GM13977 (cell line): ENCODE measurements around the gene ATP9A.

Experiments
- DNase-seq: peaks from one replicate; pipeline ENCODE4 v3.0.0; 2012; ENCODE audit warnings: low spot score
- in situ Hi-C: fragments of 300-500 bp; cut with MboI; formaldehyde crosslinking; loops from one replicate; pipeline ENCODE4 v1.12.0; 2022; ENCODE audit warnings: low sequenced_read_pairs, low pct_unique_long_range_greater_than_20kb, mixed read lengths, inconsistent platforms; ENCODE audit not compliant: unreplicated experiment
- TF ChIP-seq, protein P1 (sequence below): IDR thresholded peaks from 2 replicates; pipeline ENCODE4 v1.5.1; 2012; ENCODE audit warnings: mild to moderate bottlenecking, control low read depth; ENCODE audit not compliant: insufficient read depth; ENCODE audit errors: extremely low read depth, missing control alignments

ATP9A gene

DNA sequence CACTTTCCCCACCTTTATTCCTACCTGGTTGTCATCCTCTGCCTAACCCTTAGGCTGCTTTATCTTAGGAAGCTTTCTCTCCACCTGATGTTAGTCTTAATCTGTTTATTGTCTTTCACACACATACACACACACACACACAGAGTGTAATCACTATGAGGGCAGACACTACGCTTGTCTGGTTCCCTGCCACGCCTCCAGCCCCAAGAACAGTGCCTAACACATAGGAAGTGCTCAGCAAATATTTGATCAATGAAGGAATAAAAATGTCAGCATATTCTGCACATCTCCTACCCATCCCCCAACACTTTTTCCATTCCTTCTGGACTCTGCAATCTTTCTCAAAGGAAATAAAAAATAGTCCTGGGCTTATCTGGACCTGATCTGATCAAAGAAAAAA lies 174.6 kb downstream of the ATP9A start:
- in situ Hi-C loops, result no loop called here
- no peak for DNase-seq
- TF ChIP-seq, protein P1, sequence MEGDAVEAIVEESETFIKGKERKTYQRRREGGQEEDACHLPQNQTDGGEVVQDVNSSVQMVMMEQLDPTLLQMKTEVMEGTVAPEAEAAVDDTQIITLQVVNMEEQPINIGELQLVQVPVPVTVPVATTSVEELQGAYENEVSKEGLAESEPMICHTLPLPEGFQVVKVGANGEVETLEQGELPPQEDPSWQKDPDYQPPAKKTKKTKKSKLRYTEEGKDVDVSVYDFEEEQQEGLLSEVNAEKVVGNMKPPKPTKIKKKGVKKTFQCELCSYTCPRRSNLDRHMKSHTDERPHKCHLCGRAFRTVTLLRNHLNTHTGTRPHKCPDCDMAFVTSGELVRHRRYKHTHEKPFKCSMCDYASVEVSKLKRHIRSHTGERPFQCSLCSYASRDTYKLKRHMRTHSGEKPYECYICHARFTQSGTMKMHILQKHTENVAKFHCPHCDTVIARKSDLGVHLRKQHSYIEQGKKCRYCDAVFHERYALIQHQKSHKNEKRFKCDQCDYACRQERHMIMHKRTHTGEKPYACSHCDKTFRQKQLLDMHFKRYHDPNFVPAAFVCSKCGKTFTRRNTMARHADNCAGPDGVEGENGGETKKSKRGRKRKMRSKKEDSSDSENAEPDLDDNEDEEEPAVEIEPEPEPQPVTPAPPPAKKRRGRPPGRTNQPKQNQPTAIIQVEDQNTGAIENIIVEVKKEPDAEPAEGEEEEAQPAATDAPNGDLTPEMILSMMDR, result no peak

DNA sequence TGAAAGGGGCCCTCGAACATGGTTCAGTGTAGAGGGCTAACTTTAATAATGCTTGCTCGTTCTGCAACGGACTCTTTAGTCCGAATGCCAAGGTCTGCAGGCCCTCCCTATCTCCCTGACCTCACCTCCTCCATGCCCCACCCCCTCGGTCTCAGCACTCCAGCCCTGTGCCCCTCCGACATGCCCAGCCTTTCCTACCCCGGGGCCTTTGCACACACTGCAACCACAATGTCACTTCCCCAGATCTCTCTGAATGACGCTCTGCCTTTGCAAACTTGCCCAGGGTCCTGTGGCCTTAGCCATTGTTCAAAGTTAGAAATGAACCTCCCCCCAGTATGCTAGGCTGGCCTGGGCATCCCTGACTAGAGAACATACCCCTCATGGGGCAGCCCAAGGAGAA lies 175.6 kb downstream of the ATP9A start:
- no peak for DNase-seq
- in situ Hi-C loops, result no loop called here
- TF ChIP-seq, protein P1, result no peak

DNA sequence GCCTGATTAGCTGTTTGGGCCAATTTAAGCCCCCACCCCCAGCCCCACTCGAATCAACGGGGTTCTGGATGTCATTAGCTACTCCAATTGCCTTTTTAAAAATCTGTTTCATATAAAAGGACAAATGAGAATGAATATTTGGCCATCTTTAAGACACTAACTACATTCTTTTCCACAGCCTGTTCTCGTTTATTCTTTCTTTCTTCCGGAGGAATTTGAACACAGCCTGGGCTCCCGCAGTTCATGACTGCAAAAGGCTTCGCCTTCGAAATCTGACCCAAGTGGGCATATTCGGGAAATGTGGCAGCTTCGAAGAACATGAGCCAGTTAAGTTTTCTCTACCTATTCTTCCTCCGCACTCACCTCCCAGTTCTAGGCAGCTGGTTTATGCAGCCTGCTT lies 176.3 kb downstream of the ATP9A start:
- in situ Hi-C loops, result no loop called here
- TF ChIP-seq, protein P1, result no peak
- DNase-seq, result no peak

DNA sequence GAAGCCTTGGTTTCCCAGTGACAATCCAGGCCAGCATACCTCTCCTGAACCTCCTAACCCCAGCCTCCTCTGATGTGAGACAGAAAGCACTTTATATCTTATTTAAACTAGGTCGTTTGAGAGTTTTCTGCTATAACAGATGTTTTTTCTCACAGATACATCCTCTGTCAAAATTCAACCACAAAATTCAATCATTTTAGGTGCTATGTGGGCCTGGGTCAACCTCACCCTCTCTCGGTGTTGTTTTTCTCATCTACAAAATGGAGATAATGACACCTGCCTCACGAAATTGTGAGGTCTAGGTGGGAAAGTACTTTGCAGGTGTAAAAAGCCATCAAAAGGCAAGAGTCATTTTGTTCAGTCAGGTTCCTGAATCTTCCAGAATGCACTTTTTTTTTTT lies 179.4 kb downstream of the ATP9A start:
- no peak for DNase-seq
- in situ Hi-C loops, result no loop called here
- TF ChIP-seq, protein P1, result no peak

DNA sequence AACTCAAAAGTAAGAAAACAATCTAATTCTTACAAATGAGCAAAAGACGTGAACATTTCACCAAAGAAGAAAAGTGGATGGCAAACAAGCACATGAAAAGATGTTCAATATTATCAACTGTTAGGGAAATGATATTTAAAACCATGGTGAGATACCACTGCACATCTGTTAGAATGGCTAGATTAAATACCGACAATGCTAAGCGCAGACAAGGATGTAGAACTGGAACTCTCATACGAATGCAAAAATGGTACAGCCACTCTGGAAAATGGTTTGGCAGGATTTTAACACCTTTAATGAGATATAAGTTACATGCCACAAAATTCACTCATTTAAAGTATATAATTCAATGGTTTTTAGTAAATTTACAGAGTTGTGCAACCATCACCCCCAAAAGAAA lies 181.0 kb downstream of the ATP9A start:
- TF ChIP-seq, protein P1, result no peak
- no peak for DNase-seq
- in situ Hi-C loops, result no loop called here

DNA sequence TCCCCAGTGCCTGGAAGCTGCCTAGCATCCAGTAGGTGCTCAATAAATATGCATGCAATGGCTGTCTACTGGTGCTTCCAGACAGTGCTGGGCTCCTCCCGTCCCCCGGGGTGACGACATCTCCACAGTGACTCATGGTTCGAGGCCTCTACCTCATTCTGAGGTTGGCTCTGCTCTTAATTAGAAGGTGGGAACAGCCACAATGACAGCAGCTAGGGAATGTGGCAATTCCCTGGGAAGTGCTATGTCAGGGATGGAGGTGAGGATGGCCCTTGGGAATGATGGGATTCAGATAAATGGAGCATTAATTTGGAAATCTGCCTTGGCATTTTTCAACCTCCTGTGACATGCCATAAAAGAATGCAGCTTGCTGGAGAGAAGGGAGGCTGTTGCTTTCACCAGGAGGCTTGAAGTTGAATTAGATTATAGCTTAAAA lies 182.2 kb downstream of the ATP9A start:
- TF ChIP-seq, protein P1, result no peak
- no peak for DNase-seq
- in situ Hi-C loops, result no loop called here

DNA sequence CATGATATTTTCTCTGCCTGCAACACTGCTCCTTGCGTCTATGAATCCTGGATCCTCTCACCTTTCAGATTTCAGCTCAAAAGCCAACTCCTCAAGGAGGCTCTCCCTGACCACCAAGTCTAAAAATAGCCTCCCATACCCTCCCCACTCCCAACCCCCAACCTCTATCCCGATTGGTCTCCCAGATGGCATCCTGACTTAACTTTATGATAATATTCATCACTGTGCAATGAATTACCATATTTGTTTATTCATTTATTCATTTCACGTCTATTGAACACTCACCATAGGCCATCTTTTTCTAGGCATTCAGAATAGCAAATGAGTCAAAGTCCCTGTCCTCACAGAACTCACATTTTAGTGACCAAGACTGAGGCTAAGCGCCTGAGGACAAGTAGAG lies 183.0 kb downstream of the ATP9A start:
- DNase-seq, result no peak
- in situ Hi-C loops, result no loop called here
- TF ChIP-seq, protein P1, result no peak
